LNCAP (cell line): Measurements from ENCODE around the gene PAX8.

Experiments
- CTCF ChIP-seq: fragments of 450-650 bp; IDR thresholded peaks from 2 replicates; pipeline ENCODE4 v1.5.1; 2017; ENCODE audit warnings: mild to moderate bottlenecking

The PAX8 gene

GRCh38 chr2:113282747-113283533 lies 4.2 kb upstream of the PAX8 start:
- no peak for TF ChIP-seq CTCF

GRCh38 chr2:113281910-113282746 lies 3.4 kb upstream of the PAX8 start:
- TF ChIP-seq CTCF: no peak

GRCh38 chr2:113278073-113278741 lies 514 bp downstream of the PAX8 start:
- no peak for TF ChIP-seq CTCF

- TF ChIP-seq CTCF: no peak
These were observed 1.1 kb downstream of the PAX8 start for GRCh38 chr2:113277474-113278072.

GRCh38 chr2:113276761-113277425 lies 1.8 kb downstream of the PAX8 start:
- no peak for TF ChIP-seq CTCF

GRCh38 chr2:113276216-113276760 lies 2.4 kb downstream of the PAX8 start:
- no peak for TF ChIP-seq CTCF
